HG03064 (cell line): ENCODE data around the gene LTA4H.

Experiments
- ATAC-seq: cut with Tn5 transposase; IDR thresholded peaks from one replicate; pipeline ENCODE4 v1.9.1; 2021; ENCODE audit warnings: low read depth; ENCODE audit not compliant: unreplicated experiment

LTA4H gene

DNA sequence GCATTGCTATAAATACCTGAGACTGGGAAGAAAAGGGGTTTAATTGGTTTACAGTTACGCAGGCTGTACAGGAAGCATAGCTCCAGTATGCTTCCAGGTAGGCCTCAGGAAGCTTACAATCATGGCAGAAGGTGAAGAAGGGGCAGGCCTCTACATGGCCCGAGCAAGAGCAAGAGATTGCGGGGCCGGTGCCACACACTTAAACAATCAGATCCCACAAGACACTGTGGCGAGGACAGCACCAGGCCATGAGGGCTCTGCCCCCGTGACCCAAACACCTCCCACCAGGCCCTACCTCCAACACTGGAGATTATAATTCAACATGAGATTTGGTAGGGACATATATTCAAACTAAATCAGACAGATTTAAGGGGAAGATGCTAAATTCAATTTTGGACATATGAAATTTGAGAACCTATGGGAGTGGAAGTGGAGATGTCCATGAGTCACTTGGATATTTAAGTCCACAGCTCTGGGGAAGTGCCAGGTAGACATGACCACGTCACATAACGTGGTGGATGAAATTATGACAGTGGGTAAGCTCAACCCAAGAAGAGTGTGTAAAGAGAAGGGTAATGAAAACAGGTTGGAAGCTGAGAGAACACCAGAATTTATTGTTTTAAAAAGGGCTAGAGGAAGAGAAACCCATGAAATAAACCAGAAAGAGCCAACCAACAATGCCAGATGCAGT is 1.5 kb upstream of the LTA4H start:
- ATAC-seq = no peak

GRCh38 chr12:96034621-96035282 is 635 bp downstream of the LTA4H start:
- no peak for ATAC-seq

- ATAC-seq = no peak
Measured at GRCh38 chr12:96033549-96034389, 1.6 kb downstream of the LTA4H start.

GRCh38 chr12:96029826-96030225 is 5.6 kb downstream of the LTA4H start:
- no peak for ATAC-seq

DNA sequence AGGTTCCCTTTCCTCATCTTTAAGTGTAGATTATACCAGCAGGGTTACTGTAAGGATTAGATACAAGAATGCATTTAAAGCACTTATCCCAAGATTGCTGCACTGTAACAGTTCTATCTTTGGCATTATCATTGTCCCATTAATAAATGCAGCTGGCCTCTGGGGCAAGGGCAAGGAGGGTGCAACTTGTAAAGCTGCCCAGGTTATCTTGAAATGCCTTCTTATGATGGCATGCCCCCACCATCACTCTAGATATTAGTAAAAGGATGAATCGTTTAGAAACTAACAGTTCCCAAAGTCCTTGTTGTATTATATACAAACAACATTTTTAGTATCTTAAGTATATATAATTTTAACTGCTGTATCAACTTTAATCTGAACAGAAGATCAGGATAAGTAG is 6.8 kb downstream of the LTA4H start:
- no peak for ATAC-seq

DNA sequence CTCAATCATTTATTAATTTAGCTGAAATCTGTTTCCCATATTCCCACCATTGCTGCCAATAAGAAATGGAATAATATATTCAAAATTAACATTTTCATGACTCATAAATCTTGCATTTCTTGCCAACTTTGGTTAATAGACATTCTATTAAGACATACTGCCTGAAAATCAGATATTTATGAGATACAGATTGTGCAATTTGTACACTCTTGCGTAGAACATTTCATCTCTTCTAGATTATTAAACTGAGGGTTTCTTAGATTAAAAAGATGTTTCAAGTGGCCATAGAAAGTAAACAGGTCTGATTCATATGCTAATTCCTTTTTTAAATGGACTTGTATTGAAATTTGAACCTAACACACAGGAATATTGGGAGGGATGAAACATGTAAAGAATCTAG is 9.1 kb downstream of the LTA4H start:
- no peak for ATAC-seq

DNA sequence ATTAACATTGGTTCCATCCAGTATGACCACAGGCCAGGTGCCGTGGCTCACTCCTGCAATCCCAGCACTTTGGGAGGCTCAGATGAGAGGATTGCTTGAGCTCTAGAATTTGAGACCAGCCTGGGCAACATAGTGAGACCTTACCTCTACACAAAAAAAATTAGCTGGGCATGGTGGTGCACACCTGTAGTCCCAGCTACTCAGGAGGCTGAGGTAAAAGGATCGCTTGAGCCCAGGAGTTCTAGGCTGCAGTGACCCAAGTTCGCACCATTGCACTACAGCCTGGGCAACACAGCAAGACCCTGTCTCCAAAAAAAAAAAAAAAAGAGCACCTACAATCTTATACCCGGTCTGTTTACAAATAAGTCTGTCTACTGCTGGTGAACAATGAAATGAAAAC is 9.9 kb downstream of the LTA4H start:
- no peak for ATAC-seq

GRCh38 chr12:96020314-96021003 is 14.9 kb downstream of the LTA4H start:
- ATAC-seq = peak; percentile 93

DNA sequence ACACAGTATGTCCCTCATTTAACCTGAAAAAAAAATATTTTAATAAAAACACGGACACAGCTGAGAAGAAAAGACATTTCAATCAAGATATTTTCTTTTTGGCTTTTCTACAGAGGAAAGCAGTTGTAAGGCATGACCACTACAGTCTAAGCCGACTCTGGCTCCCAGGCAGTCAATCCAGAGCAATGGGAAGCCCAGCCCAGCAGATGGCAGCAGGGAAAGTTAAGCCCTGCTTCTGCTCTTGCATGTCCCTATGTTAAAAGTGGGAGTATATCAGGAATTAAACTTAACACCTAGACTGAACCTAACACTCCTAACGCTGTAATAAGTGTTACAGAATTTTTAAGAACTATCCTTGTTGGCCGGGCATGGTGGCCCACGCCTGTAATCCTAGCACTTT is 19.7 kb downstream of the LTA4H start:
- ATAC-seq = no peak

DNA sequence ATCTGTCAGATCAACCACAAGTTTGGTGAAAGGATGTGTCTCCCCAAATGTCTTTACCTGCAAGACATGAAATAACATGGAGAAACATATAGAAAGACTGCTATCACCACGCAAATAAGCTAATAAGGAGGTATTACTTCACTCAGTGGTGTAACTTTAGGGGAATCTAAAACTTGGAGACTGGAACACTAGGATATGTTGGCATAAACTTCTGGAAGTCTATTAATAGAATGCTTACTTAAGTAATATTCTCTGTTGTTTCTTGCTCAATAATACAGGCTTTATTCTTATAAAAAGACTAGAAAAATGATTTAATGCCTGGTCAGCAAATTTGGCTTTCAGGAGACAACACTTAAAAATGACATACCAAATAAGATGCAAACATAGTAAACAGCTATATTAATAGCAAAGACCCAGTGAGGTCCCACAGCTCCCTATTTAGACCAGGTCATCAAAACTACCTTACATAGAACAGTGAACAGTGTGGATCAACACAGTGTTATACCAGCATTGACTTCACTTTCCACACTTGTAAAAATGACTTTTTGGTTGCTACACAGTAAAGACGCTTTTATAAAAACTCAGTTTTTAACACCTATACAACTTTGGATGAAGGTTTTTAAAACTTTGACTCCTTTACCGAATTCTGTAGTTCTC is 20.3 kb downstream of the LTA4H start:
- ATAC-seq = no peak

- ATAC-seq = no peak
Measured at GRCh38 chr12:96007729-96008128, 27.7 kb downstream of the LTA4H start.

GRCh38 chr12:96006727-96007126 is 28.7 kb downstream of the LTA4H start:
- ATAC-seq = no peak

GRCh38 chr12:96000858-96001257 is 34.5 kb downstream of the LTA4H start:
- no peak for ATAC-seq

- no peak for ATAC-seq
Measured at GRCh38 chr12:95999484-95999883, 35.9 kb downstream of the LTA4H start.

GRCh38 chr12:95998611-95999286 is 36.6 kb downstream of the LTA4H start:
- ATAC-seq = peak; percentile 89

- ATAC-seq = no peak
Measured at GRCh38 chr12:95997911-95998510, 37.4 kb downstream of the LTA4H start.

- ATAC-seq = no peak
Measured at GRCh38 chr12:95997276-95997675, 38.1 kb downstream of the LTA4H start.

DNA sequence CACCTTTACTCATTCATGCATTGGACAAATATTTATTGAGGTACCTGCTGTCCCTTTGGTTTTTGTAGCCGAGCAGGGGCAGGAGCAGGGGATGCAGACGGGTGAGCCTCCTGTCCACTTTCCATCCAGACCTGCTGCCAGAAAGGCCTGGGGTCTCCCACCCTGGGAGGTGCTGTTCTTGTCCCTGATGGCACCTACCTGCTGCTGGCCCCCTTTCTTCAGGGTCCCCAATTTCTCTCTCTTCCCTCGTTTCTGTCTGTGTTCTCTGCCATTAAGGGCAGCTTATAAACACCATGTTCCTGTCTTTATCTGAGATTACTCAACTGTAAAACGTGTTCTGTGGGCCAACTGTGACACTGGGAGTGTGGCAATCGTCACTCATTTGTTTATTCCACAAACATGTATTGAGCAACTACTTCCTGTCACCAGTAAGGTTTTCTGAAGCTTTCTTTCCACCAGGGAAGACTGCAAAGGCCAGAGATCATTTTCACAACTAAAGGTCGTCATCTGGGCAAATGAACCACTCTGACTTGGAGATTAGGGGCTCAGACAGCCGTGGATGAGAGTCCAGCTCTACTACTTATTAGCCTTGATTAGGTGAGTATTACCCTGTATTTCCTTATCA is 39.2 kb downstream of the LTA4H start, which contains the start of gene HAL:
TSS of gene HAL (minus strand) at position 311 of the 625 bp plus-strand sequence. CDS start 434 bp downstream, outside the sequence.
- ATAC-seq = no peak
